HepG2 (cell line): ENCODE results near the gene SEC62. TPM values are rescaled to one million over a fixed set of nuclear protein-coding genes. Genes with fewer than 3 reads are reported as not detected.

ENCODE experiments used
- CEBPB ChIP-seq: IDR thresholded peaks from 2 replicates; pipeline ENCODE4 v1.6.1; 2011; ENCODE audit warnings: low read depth, low read length, improper control_type of control experiment, borderline replicate concordance
- GATAD2A ChIP-seq: IDR thresholded peaks from 2 replicates; pipeline ENCODE4 v1.6.1; 2016
- REL ChIP-seq: sonication (generic); formaldehyde crosslinking; conservative IDR thresholded peaks from 2 replicates; pipeline ENCODE4 v1.8.0; 2022; ENCODE audit warnings: mild to moderate bottlenecking, missing genetic modification reagents, moderate library complexity
- RFX1 ChIP-seq: fragments of 450-650 bp; IDR thresholded peaks from 2 replicates; pipeline ENCODE4 v1.6.1; 2017
- SMC3 ChIP-seq: IDR thresholded peaks from 2 replicates; pipeline ENCODE4 v1.6.1; 2011; ENCODE audit warnings: low read length, improper control_type of control experiment
- SOX6 ChIP-seq, 2 experiments: fragments of 450-650 bp in 1 of 2; sonication (generic) in 1 of 2; formaldehyde crosslinking in 1 of 2; IDR thresholded peaks; 2 replicates each; pipeline versions ENCODE4 v1.4.0 to v1.6.1; 2017 to 2020; ENCODE audit warnings: antibody characterized with exemption in 1 of 2, mild to moderate bottlenecking in 1 of 2, missing genetic modification reagents in 1 of 2
- SRSF9 ChIP-seq: fragments of 200-400 bp; formaldehyde crosslinking; IDR thresholded peaks from 2 replicates; pipeline ENCODE4 v1.6.1; 2018; ENCODE audit warnings: borderline replicate concordance, mild to moderate bottlenecking, low read depth, low read length; ENCODE audit not compliant: insufficient read depth, poor library complexity, severe bottlenecking
- ZNF3 ChIP-seq: IDR thresholded peaks from 2 replicates; pipeline ENCODE4 v1.7.0; 2017; ENCODE audit warnings: inconsistent platforms
- ZNF7 ChIP-seq: IDR thresholded peaks from 2 replicates; pipeline ENCODE4 v1.6.1; 2016; ENCODE audit warnings: missing biosample characterization, missing genetic modification reagents
- polyA plus RNA-seq, 8 experiments: library from polyadenylated mRNA; depleted of rRNA in 3 of 8; stranded (reverse) in 7 of 8; unstranded in 1 of 8; fragments of >200 nt; fragmentation: Illumina TruSeq in 4 of 8; extraction: Trizol in 4 of 8; gene quantifications; 2 replicates each; pipeline versions ENCODE4 v1.2.1 to v1.2.3, GENCODE V29; 2011 to 2016; ENCODE audit warnings: low read depth in 4 of 8, missing spikeins in 1 of 8, mixed read lengths in 1 of 8; ENCODE audit not compliant: insufficient read depth in 1 of 8
- total RNA-seq, 5 experiments: library from RNA; depleted of rRNA; stranded (reverse); fragments of >200 nt; fragmentation: Illumina TruSeq; extraction: Trizol; gene quantifications; 2 replicates each; pipeline ENCODE4 v1.2.3, GENCODE V29; 2016; ENCODE audit warnings: low read depth in 1 of 5
- TF ChIP-seq, protein P1 (sequence below): sonication (generic); formaldehyde crosslinking; IDR thresholded peaks from 2 replicates; pipeline ENCODE4 v1.4.0; 2020; ENCODE audit warnings: missing genetic modification reagents
- TF ChIP-seq, protein P2 (sequence below): sonication (generic); formaldehyde crosslinking; IDR thresholded peaks from 2 replicates; pipeline ENCODE4 v1.5.0; 2020; ENCODE audit warnings: missing genetic modification reagents
- TF ChIP-seq, protein P3 (sequence below): sonication (generic); formaldehyde crosslinking; IDR thresholded peaks from 2 replicates; pipeline ENCODE4 v1.4.0; 2020; ENCODE audit warnings: missing genetic modification reagents

The SEC62 gene
- total and polyA plus RNA-seq, 2 of the 13 experiments (the other 11 are each of a cell fraction or from before 2014, with no cell fraction given), result 54.0 to 68.7 TPM

DNA sequence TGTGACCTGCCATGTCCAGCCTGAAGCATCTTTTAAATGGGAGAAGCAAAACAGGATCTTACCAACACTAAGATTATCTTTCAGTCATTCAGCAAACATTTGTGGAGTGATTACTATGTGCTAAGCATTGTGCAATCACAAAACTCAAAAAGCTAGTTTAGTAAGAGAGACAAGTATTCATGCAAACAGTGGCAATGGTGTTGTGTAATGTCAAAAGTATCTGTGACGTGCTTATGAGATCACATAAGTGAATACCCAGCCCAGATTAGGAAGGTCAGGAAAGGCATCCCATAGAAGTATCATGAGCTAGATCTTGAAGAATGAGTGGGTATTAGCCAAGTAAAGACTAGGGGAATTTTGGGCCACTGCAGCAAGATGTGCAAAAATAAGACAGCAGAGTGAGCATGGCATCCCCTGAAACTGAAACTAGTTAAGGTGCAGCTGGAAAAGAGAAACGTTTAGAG is 32.1 kb downstream of the SEC62 start (continued):
- TF ChIP-seq, protein P1, sequence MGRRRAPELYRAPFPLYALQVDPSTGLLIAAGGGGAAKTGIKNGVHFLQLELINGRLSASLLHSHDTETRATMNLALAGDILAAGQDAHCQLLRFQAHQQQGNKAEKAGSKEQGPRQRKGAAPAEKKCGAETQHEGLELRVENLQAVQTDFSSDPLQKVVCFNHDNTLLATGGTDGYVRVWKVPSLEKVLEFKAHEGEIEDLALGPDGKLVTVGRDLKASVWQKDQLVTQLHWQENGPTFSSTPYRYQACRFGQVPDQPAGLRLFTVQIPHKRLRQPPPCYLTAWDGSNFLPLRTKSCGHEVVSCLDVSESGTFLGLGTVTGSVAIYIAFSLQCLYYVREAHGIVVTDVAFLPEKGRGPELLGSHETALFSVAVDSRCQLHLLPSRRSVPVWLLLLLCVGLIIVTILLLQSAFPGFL (CRISPR knock-in tag), result no peak
- peak; percentile 57 for TF ChIP-seq GATAD2A (CRISPR knock-in tag)
- TF ChIP-seq SRSF9, result no peak
- peak; percentile 97 for TF ChIP-seq CEBPB
- TF ChIP-seq, protein P2, sequence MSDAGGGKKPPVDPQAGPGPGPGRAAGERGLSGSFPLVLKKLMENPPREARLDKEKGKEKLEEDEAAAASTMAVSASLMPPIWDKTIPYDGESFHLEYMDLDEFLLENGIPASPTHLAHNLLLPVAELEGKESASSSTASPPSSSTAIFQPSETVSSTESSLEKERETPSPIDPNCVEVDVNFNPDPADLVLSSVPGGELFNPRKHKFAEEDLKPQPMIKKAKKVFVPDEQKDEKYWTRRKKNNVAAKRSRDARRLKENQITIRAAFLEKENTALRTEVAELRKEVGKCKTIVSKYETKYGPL (CRISPR knock-in tag), result 0 out of 2 replicates have a peak, but pooled peaks have one; percentile 42
- no peak for TF ChIP-seq RFX1
- peak; percentile 99 for TF ChIP-seq ZNF3 (CRISPR knock-in tag)
- TF ChIP-seq ZNF7 (CRISPR knock-in tag), result peak; percentile 58; the same call in 1 of the 2 replicates
- TF ChIP-seq, protein P3, sequence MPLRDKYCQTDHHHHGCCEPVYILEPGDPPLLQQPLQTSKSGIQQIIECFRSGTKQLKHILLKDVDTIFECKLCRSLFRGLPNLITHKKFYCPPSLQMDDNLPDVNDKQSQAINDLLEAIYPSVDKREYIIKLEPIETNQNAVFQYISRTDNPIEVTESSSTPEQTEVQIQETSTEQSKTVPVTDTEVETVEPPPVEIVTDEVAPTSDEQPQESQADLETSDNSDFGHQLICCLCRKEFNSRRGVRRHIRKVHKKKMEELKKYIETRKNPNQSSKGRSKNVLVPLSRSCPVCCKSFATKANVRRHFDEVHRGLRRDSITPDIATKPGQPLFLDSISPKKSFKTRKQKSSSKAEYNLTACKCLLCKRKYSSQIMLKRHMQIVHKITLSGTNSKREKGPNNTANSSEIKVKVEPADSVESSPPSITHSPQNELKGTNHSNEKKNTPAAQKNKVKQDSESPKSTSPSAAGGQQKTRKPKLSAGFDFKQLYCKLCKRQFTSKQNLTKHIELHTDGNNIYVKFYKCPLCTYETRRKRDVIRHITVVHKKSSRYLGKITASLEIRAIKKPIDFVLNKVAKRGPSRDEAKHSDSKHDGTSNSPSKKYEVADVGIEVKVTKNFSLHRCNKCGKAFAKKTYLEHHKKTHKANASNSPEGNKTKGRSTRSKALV, result no peak
- no peak for TF ChIP-seq SOX6 (IDR thresholded peaks at IDR 0.05)
- peak; percentile 35; the same call in 1 of the 2 replicates for TF ChIP-seq SOX6 (CRISPR knock-in tag; IDR thresholded peaks at IDR 0.05)
- TF ChIP-seq SMC3, result peak; percentile 19; the same call in 1 of the 2 replicates
- TF ChIP-seq REL (CRISPR knock-in tag), result no peak
